H1 (cell line): ENCODE data around the gene EYA4. TPM values are rescaled to one million over a fixed set of nuclear protein-coding genes. Genes with fewer than 3 reads are reported as not detected.
A peak's percentile ranks its signal among the peaks of the same experiment; 100 is the strongest.

ENCODE experiments used
- CTCF ChIA-PET: fragments of 300-600 bp; sonication (Branson Sonifier 250); formaldehyde crosslinking; loops from one replicate; lab custom pipeline; 2021; ENCODE audit not compliant: partially characterized antibody; lab: Charles Lee
- POLR2A ChIA-PET: fragments of 300-600 bp; sonication (Branson Sonifier 250); formaldehyde crosslinking; loops from one replicate; lab custom pipeline; 2021; ENCODE audit warnings: inconsistent platforms; ENCODE audit not compliant: partially characterized antibody; lab: Charles Lee
- DNase-seq, 2 experiments: peaks; one replicate each; pipeline versions ENCODE4 v3.0.0 to v3.0.0-alpha.2; 2010 to 2022; ENCODE audit warnings: low spot score in 2 of 2, low read depth in 1 of 2, mixed read lengths in 1 of 2
- FAIRE-seq: peaks from 2 replicates; lab custom pipeline; 2011; peaks lifted over from hg19 to GRCh38; lab: Jason Lieb, UNC
- H2AFZ ChIP-seq: 2 replicates; pipeline ENCODE4 v1.8.1; 2012; ENCODE audit warnings: low read length, inconsistent platforms
- H2AK5ac ChIP-seq: 2 replicates; pipeline ENCODE4 v1.6.1; 2013; ENCODE audit warnings: low read depth, low read length
- H2BK120ac ChIP-seq: replicated peaks from 2 replicates; pipeline ENCODE3; 2013; ENCODE audit warnings: low read depth, low read length, inconsistent platforms
- H2BK12ac ChIP-seq: 2 replicates; pipeline ENCODE4 v1.6.1; 2013; ENCODE audit warnings: low read depth, low read length
- H2BK15ac ChIP-seq: 2 replicates; pipeline ENCODE4 v1.6.1; 2013; ENCODE audit warnings: low read length
- H2BK20ac ChIP-seq: 2 replicates; pipeline ENCODE4 v1.6.1; 2013; ENCODE audit warnings: low read length
- H2BK5ac ChIP-seq: 2 replicates; pipeline ENCODE4 v1.6.1; 2013; ENCODE audit warnings: low read depth, low read length
- H3K14ac ChIP-seq: 2 replicates; pipeline ENCODE4 v1.6.1; 2013; ENCODE audit warnings: inconsistent platforms; ENCODE audit not compliant: insufficient read length
- H3K18ac ChIP-seq: 2 replicates; pipeline ENCODE4 v1.6.1; 2013; ENCODE audit warnings: low read length; ENCODE audit errors: extremely low read depth
- H3K23ac ChIP-seq: 2 replicates; pipeline ENCODE4 v1.6.1; 2013; ENCODE audit warnings: inconsistent platforms; ENCODE audit not compliant: insufficient read length
- H3K23me2 ChIP-seq: 2 replicates; pipeline ENCODE4 v1.6.1; 2013; ENCODE audit warnings: low read depth, low read length
- H3K27ac ChIP-seq: 2 replicates; pipeline ENCODE4 v1.6.1; 2011; ENCODE audit warnings: low read depth, low read length, inconsistent platforms
- H3K27me3 ChIP-seq, 4 experiments: replicated peaks in 1 of 4; 1 replicate in 1 of 4; 2 replicates in 3 of 4; pipeline versions ENCODE4 v1.6.1 to v1.8.1; 2011 to 2013; ENCODE audit warnings: low read length in 3 of 4, mild to moderate bottlenecking in 3 of 4, inconsistent platforms in 2 of 4, mixed read lengths in 2 of 4, moderate library complexity in 1 of 4; ENCODE audit not compliant: control insufficient read depth in 3 of 4, insufficient read depth in 3 of 4; ENCODE audit errors: extremely low read depth in 1 of 4
- H3K36me3 ChIP-seq, 4 experiments: 2 replicates each; pipeline versions ENCODE4 v1.6.1 to v1.8.1; 2011 to 2013; ENCODE audit warnings: mild to moderate bottlenecking in 4 of 4, low read length in 3 of 4, moderate library complexity in 2 of 4, control low read depth in 1 of 4, inconsistent platforms in 1 of 4; ENCODE audit not compliant: insufficient read depth in 4 of 4, control insufficient read depth in 2 of 4
- H3K4ac ChIP-seq: replicated peaks from 2 replicates; pipeline ENCODE3; 2013; ENCODE audit warnings: low read length, low read depth, mixed read lengths, inconsistent platforms; ENCODE audit not compliant: insufficient read length
- H3K4me1 ChIP-seq, 4 experiments: replicated peaks in 1 of 4; 1 replicate in 1 of 4; 2 replicates in 3 of 4; pipeline versions ENCODE4 v1.6.1 to v1.8.1; 2011 to 2013; ENCODE audit warnings: low read length in 3 of 4, inconsistent platforms in 2 of 4, mixed read lengths in 1 of 4; ENCODE audit not compliant: insufficient read depth in 4 of 4, control insufficient read depth in 3 of 4
- H3K4me2 ChIP-seq, 2 experiments: 2 replicates each; pipeline versions ENCODE4 v1.6.1 to v1.8.1; 2011 to 2013; ENCODE audit warnings: low read depth in 2 of 2, low read length in 2 of 2, control low read depth in 1 of 2, inconsistent platforms in 1 of 2, mild to moderate bottlenecking in 1 of 2; ENCODE audit not compliant: insufficient read depth in 1 of 2
- H3K4me3 ChIP-seq, 4 experiments: fragments of 200-600, 300-600 bp in 1 of 4; sonication (generic), shearing (Covaris generic), sonication (Bioruptor Twin) in 1 of 4; 2 replicates each; pipeline versions ENCODE4 v1.5.1 to v1.8.1; 2011 to 2016; ENCODE audit warnings: low read length in 4 of 4, low read depth in 3 of 4, control low read depth in 2 of 4, inconsistent platforms in 2 of 4, mild to moderate bottlenecking in 2 of 4, mixed read lengths in 1 of 4, moderate library complexity in 1 of 4; ENCODE audit not compliant: insufficient read depth in 2 of 4; ENCODE audit errors: extremely low read depth in 1 of 4
- H3K56ac ChIP-seq: replicated peaks from 2 replicates; pipeline ENCODE3; 2013; ENCODE audit warnings: low read depth, mild to moderate bottlenecking, mixed read lengths, low read length, inconsistent platforms; ENCODE audit not compliant: insufficient read length
- H3K79me1 ChIP-seq: 2 replicates; pipeline ENCODE4 v1.6.1; 2013; ENCODE audit warnings: low read depth, low read length, control low read depth
- H3K79me2 ChIP-seq, 2 experiments: 2 replicates each; pipeline versions ENCODE4 v1.6.1 to v1.8.1; 2012 to 2013; ENCODE audit warnings: low read length in 2 of 2, mild to moderate bottlenecking in 2 of 2, inconsistent platforms in 1 of 2; ENCODE audit not compliant: insufficient read depth in 2 of 2, control insufficient read depth in 1 of 2
- H3K9ac ChIP-seq, 4 experiments: replicated peaks in 1 of 4; 1 replicate in 1 of 4; 2 replicates in 3 of 4; pipeline versions ENCODE4 v1.6.1 to v1.8.1; 2011 to 2013; ENCODE audit warnings: low read depth in 3 of 4, low read length in 3 of 4, control low read depth in 2 of 4, mild to moderate bottlenecking in 2 of 4, moderate library complexity in 2 of 4, inconsistent platforms in 1 of 4; ENCODE audit errors: extremely low read depth in 1 of 4
- H3K9me3 ChIP-seq, 2 experiments: 2 replicates each; pipeline versions ENCODE4 v1.6.1 to v1.8.1; 2012 to 2013; ENCODE audit warnings: mild to moderate bottlenecking in 2 of 2, moderate library complexity in 2 of 2, control low read depth in 1 of 2, inconsistent platforms in 1 of 2, low read depth in 1 of 2, low read length in 1 of 2, mixed read lengths in 1 of 2; ENCODE audit not compliant: insufficient read depth in 2 of 2
- H4K20me1 ChIP-seq, 2 experiments: replicated peaks in 1 of 2; 2 replicates each; pipeline versions ENCODE3 to v1.8.1; 2011 to 2013; ENCODE audit warnings: inconsistent platforms in 2 of 2, low read length in 2 of 2, mild to moderate bottlenecking in 1 of 2; ENCODE audit not compliant: insufficient read depth in 2 of 2, control insufficient read depth in 1 of 2
- H4K5ac ChIP-seq: 2 replicates; pipeline ENCODE4 v1.6.1; 2013; ENCODE audit warnings: low read length, low read depth, mixed read lengths, inconsistent platforms; ENCODE audit not compliant: insufficient read length
- H4K8ac ChIP-seq: 2 replicates; pipeline ENCODE4 v1.8.0; 2013; ENCODE audit warnings: mild to moderate bottlenecking, moderate library complexity, low read length, inconsistent platforms; ENCODE audit not compliant: insufficient read depth; ENCODE audit errors: extremely low read depth
- H4K91ac ChIP-seq: replicated peaks from 2 replicates; pipeline ENCODE3; 2013; ENCODE audit warnings: low read length, mixed read lengths, inconsistent platforms; ENCODE audit not compliant: insufficient read length
- BCL11A ChIP-seq, 2 experiments: IDR thresholded peaks; one replicate each; pipeline ENCODE4 v1.6.1; 2011; ENCODE audit warnings: low read depth in 2 of 2, low read length in 2 of 2, mild to moderate bottlenecking in 2 of 2
- CHD1 ChIP-seq: IDR thresholded peaks from 2 replicates; pipeline ENCODE4 v1.6.1; 2012; ENCODE audit warnings: low read depth, low read length, improper control_type of control experiment
- CREB1 ChIP-seq: IDR thresholded peaks from 2 replicates; pipeline ENCODE4 v1.6.1; 2012; ENCODE audit warnings: inconsistent platforms
- MAFK ChIP-seq: IDR thresholded peaks from 2 replicates; pipeline ENCODE4 v1.6.1; 2012; ENCODE audit warnings: low read depth, mild to moderate bottlenecking, improper control_type of control experiment, low read length
- NANOG ChIP-seq: IDR thresholded peaks from 2 replicates; pipeline ENCODE4 v1.6.1; 2011; ENCODE audit warnings: low read length, low read depth, mild to moderate bottlenecking, inconsistent platforms; ENCODE audit not compliant: insufficient read depth, poor library complexity, severe bottlenecking
- PHF8 ChIP-seq: fragments of 200-600 bp; sonication (generic); conservative IDR thresholded peaks from 2 replicates; pipeline ENCODE4 v1.7.1; 2012; ENCODE audit warnings: low read depth, mild to moderate bottlenecking, inconsistent platforms, low read length, moderate library complexity
- POLR2A ChIP-seq, 2 experiments: IDR thresholded peaks; 1 replicate in 1 of 2; 2 replicates in 1 of 2; pipeline ENCODE4 v1.6.1; 2011; ENCODE audit warnings: low read depth in 2 of 2, low read length in 2 of 2, mild to moderate bottlenecking in 2 of 2; ENCODE audit errors: control extremely low read depth in 1 of 2
- TEAD4 ChIP-seq: IDR thresholded peaks from 2 replicates; pipeline ENCODE4 v1.6.1; 2012; ENCODE audit warnings: low read depth, low read length, inconsistent platforms, mixed read lengths
- whole genome bisulfite sequencing, 2 experiments: shearing (Covaris generic) in 1 of 2; methylation state at CpG; one replicate each; pipeline versions ENCODE4 v1.1.6 to v1.1.7; 2013 to 2015; ENCODE audit warnings: low lambda C conversion rate in 2 of 2, mixed read lengths in 2 of 2, inconsistent platforms in 1 of 2, low coverage in 1 of 2, missing lambda C conversion rate in 1 of 2; ENCODE audit not compliant: insufficient replicate concordance in 2 of 2, insufficient coverage in 1 of 2, insufficient read length in 1 of 2; ENCODE audit errors: extremely low coverage in 1 of 2, missing lambda C conversion rate in 1 of 2; 5-methylcytosine and 5-hydroxymethylcytosine counted together
- polyA plus RNA-seq, 7 experiments: library from polyadenylated mRNA; depleted of rRNA in 3 of 7; stranded (reverse) in 5 of 7; unstranded in 2 of 7; fragments of >200 nt in 5 of 7; fragments of 200-250 nt in 2 of 7; gene quantifications; 1 replicate in 5 of 7; 2 replicates in 1 of 7; 4 replicates in 1 of 7; pipeline versions ENCODE4 v1.2.1 to v1.2.3, GENCODE V29; 2011 to 2013; ENCODE audit warnings: missing spikeins in 2 of 7, mixed read lengths in 2 of 7
- total RNA-seq: library from RNA; stranded (reverse); fragmentation: NEBNext Ultra II Directional; extraction: Animal tissue kit (Norgen Biotek cat#: 25700); gene quantifications from 2 replicates; pipeline ENCODE4 v1.2.1, GENCODE V29; 2021

Gene EYA4
- total and polyA plus RNA-seq, 2 of the 8 experiments (the other 6 are each of a cell fraction or from before 2014, with no cell fraction given), result 0.06 to 0.17 TPM

GRCh38 chr6:133456944-133457343, 215.8 kb downstream of the EYA4 start:
- Histone ChIP-seq H3K14ac (no peak overlapping the region), H3K9me3 (no peaks in the 10 kb centered on the region), H3K4ac (no peak overlapping the region), H3K79me2 (no peaks in the 10 kb centered on the region), H3K9ac (no peak overlapping the region), H3K4me1 (peaks cover 0 to 3% (median 0%) of the 10 kb centered on the region in 4 experiments; a peak in 1 of 7 replicates), H3K18ac (no peak overlapping the region), H2BK5ac (no peak overlapping the region), H2AK5ac (no peak overlapping the region), H2BK12ac (no peak overlapping the region), H4K91ac (no peak overlapping the region), H3K23me2 (no peaks in the 10 kb centered on the region), H4K20me1 (no peaks in the 10 kb centered on the region), H2AFZ (no peak overlapping the region), H2BK120ac (no peak overlapping the region), H3K23ac (no peak overlapping the region), H4K5ac (no peak overlapping the region), H4K8ac (no peak overlapping the region), H3K79me1 (no peaks in the 10 kb centered on the region), H3K4me2 (no peak overlapping the region), H2BK20ac (no peak overlapping the region), H3K56ac (no peak overlapping the region), H2BK15ac (no peak overlapping the region), H3K27me3 (no peaks in the 10 kb centered on the region), H3K4me3 (no peak overlapping the region), H3K27ac (no peak overlapping the region), H3K36me3 (no peaks in the 10 kb centered on the region)
- DNase-seq, result no peak
- 45% methylated on average over 4 of the region's 4 CpGs; no CpG with 5 or more reads in 1 of the 2 experiments for whole genome bisulfite sequencing, 2 experiments
- TF ChIP-seq MAFK, result no peak
- TF ChIP-seq PHF8, result no peak
- TF ChIP-seq POLR2A (IDR thresholded peaks at IDR 0.05; ENCODE audit: control extremely low read depth in 1 of 2, low read depth in 2 of 2, low read length in 2 of 2), result no peak
- TF ChIP-seq BCL11A (IDR thresholded peaks at IDR 0.05; ENCODE audit: low read depth in 2 of 2, low read length in 2 of 2), result no peak
- TF ChIP-seq TEAD4, result no peak
- no peak for TF ChIP-seq CHD1
- TF ChIP-seq NANOG, result peak; percentile 80
- TF ChIP-seq CREB1, result no peak
- CTCF ChIA-PET, result interaction anchor here (0.6 kb wide), 2 partner anchors 265 to 608 kb away, joined by 3 read pairs; no protein-coding TSS in a partner anchor
- peak; percentile 62 for FAIRE-seq
- POLR2A ChIA-PET, result interaction anchor here (1.3 kb wide), 1 partner anchor 643 kb away, joined by 3 read pairs; the partner anchor contains the start of gene RPS12
